H1 (cell line): ENCODE results near the gene CPA2.

ENCODE experiments used
- PHF8 ChIP-seq: fragments of 200-600 bp; sonication (generic); conservative IDR thresholded peaks from 2 replicates; pipeline ENCODE4 v1.7.1; 2012; ENCODE audit warnings: low read depth, mild to moderate bottlenecking, inconsistent platforms, low read length, moderate library complexity
- TCF12 ChIP-seq: IDR thresholded peaks from 2 replicates; pipeline ENCODE4 v1.6.1; 2011; ENCODE audit warnings: low read depth, mild to moderate bottlenecking, low read length
- YY1 ChIP-seq: IDR thresholded peaks from 2 replicates; pipeline ENCODE4 v1.6.1; 2011; ENCODE audit warnings: low read depth, mild to moderate bottlenecking, low read length
- ZNF274 ChIP-seq: IDR thresholded peaks from 2 replicates; pipeline ENCODE4 v1.7.0; 2012; ENCODE audit warnings: low read length, borderline replicate concordance; ENCODE audit errors: extremely low read depth
- TF ChIP-seq, protein P1 (sequence below), 3 experiments: IDR thresholded peaks; 1 replicate in 2 of 3; 2 replicates in 1 of 3; pipeline versions ENCODE4 v1.5.1 to v1.6.1; 2011; ENCODE audit warnings: low read length in 3 of 3, mild to moderate bottlenecking in 3 of 3, inconsistent platforms in 2 of 3, low read depth in 1 of 3, moderate library complexity in 1 of 3; ENCODE audit not compliant: insufficient read depth in 1 of 3; ENCODE audit errors: control extremely low read depth in 1 of 3

DNA sequence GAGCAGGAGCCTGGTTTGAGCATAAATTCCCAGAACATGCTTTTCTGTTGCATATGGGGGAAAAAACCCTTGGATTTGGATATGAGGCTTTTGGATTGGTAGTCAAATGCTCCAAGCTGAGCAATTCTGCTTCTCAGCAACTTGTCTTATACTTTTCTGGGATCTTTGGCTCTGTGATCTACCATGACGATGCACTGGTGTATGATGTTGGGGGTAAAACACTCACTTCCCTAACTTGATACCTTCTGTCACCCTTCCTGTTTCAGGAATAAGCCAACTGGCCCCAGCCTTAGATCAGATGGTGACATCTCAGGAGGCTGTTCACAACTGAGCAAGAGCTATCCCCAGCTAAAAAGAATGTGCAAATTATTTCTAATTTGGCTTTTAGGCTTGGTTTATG lies 13.2 kb downstream of the CPA2 start:
- TF ChIP-seq YY1: no peak
- TF ChIP-seq TCF12: no peak
- TF ChIP-seq, protein P1, sequence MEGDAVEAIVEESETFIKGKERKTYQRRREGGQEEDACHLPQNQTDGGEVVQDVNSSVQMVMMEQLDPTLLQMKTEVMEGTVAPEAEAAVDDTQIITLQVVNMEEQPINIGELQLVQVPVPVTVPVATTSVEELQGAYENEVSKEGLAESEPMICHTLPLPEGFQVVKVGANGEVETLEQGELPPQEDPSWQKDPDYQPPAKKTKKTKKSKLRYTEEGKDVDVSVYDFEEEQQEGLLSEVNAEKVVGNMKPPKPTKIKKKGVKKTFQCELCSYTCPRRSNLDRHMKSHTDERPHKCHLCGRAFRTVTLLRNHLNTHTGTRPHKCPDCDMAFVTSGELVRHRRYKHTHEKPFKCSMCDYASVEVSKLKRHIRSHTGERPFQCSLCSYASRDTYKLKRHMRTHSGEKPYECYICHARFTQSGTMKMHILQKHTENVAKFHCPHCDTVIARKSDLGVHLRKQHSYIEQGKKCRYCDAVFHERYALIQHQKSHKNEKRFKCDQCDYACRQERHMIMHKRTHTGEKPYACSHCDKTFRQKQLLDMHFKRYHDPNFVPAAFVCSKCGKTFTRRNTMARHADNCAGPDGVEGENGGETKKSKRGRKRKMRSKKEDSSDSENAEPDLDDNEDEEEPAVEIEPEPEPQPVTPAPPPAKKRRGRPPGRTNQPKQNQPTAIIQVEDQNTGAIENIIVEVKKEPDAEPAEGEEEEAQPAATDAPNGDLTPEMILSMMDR (IDR thresholded peaks at IDR 0.05; ENCODE audit: control extremely low read depth in 1 of 3, insufficient read depth in 1 of 3, low read depth in 1 of 3, low read length in 3 of 3): no peak
- TF ChIP-seq PHF8: no peak
- TF ChIP-seq ZNF274: no peak
